ENCODE measurements around the gene ZBTB16. TPM values are rescaled to one million over a fixed set of nuclear protein-coding genes. Genes with fewer than 3 reads are reported as not detected.

ZBTB16 gene
- total and polyA plus RNA-seq, 2 donors (not counting 3 experiments of a cell fraction or from before 2014, with no cell fraction given) = 9.8 to 20.3 TPM

GRCh38 chr11:114280696-114281095, 221.2 kb downstream of the ZBTB16 start:
- FAIRE-seq = peak; percentile 99

More at GRCh38 chr11:114280696-114281095, 221.2 kb downstream of the ZBTB16 start:
- ChIA-PET CTCF (interaction anchor here (0.8 to 3.1 kb wide), 32 partner anchors 10 to 1054 kb away, joined by 3 to 41 read pairs (median 6); partner anchors contain the start of genes NNMT and REXO2), POLR2A (interaction anchor here (1.7 kb wide), 1 partner anchor 27 kb away, joined by 3 read pairs; no protein-coding TSS in a partner anchor)
- H3K4me2 ChIP-seq (ENCODE audit: insufficient read depth, low read length) = no peak overlapping the region
- H4K20me1 ChIP-seq (replicated peaks; ENCODE audit: control insufficient read depth, extremely low read depth, insufficient read depth, low read length) = no peaks in the 10 kb centered on the region
- H3K9ac ChIP-seq (replicated peaks; ENCODE audit: extremely low read depth, insufficient read depth, low read length) = peak overlapping the region; percentile 22
- peaks cover 0 to 8% of the 10 kb centered on the region in 2 experiments for H3K27me3 ChIP-seq (ENCODE audit: control insufficient read depth in 2 of 2, insufficient read depth in 2 of 2, low read length in 2 of 2)
- intact Hi-C loops (cut with micrococcal nuclease) = loop anchor here (1.0 to 10.0 kb wide), 14 partner anchors 15 to 1224 kb away; partner anchors contain the start of genes C11orf71, CADM1, RBM7 and REXO2
- H3K27ac ChIP-seq (ENCODE audit: insufficient read depth, low read depth, low read length) = peak overlapping the region; percentile 40
- TF ChIP-seq MAX (IDR thresholded peaks at IDR 0.05; ENCODE audit: insufficient read depth, insufficient read length) (no peak), CTCF (IDR thresholded peaks at IDR 0.05; ENCODE audit: extremely low read depth in 1 of 2, insufficient read depth in 1 of 2, low read depth in 1 of 2, low read length in 2 of 2) (peak; percentile 71 to 80), EZH2 (IDR thresholded peaks at IDR 0.05; ENCODE audit: borderline replicate concordance, low read depth, low read length, severe bottlenecking) (no peak), JUN (IDR thresholded peaks at IDR 0.05; ENCODE audit: borderline replicate concordance, insufficient read depth, insufficient read length, low read depth) (no peak), POLR2AphosphoS5 (IDR thresholded peaks at IDR 0.05; ENCODE audit: insufficient read depth, low read depth, low read length) (peak; percentile 17)
- no peaks in the 10 kb centered on the region for H3K36me3 ChIP-seq (ENCODE audit: control insufficient read depth in 2 of 2, extremely low read depth in 1 of 2, insufficient read depth in 2 of 2, low read length in 2 of 2)
- H3K9me1 ChIP-seq (replicated peaks; ENCODE audit: control insufficient read depth, extremely low read depth, insufficient read depth, low read length) = no peaks in the 10 kb centered on the region
- no peaks in the 10 kb centered on the region for H3K79me2 ChIP-seq (ENCODE audit: control insufficient read depth, insufficient read depth, low read length)
- no peaks in the 10 kb centered on the region for H3K9me3 ChIP-seq (replicated peaks; ENCODE audit: control insufficient read depth, insufficient read depth, low read length)
- BruUV-seq (replicated peaks) = no TSS peak
- peaks cover 25% of the 10 kb centered on the region for H3K4me1 ChIP-seq (ENCODE audit: control insufficient read depth, extremely low read depth, insufficient read depth, low read length)
- dilution Hi-C loops (cut with MboI; ENCODE audit: extremely low pct_ligation_motif_present, low sequenced_read_pairs) = no loop called here
- no peak overlapping the region for H3K4me3 ChIP-seq (replicated peaks in 1 of 3; ENCODE audit: insufficient read depth in 1 of 3, low read depth in 1 of 3, low read length in 3 of 3)
- peak; percentile 90 for DNase-seq (ENCODE audit: low read depth, low spot score)
- H2AFZ ChIP-seq (ENCODE audit: low read depth, low read length) = peak overlapping the region; percentile 90

All from endothelial cell of umbilical vein (primary cell).